Thoracic aorta (tissue), 2 donors: ENCODE results near the gene SHISA8. TPM values are rescaled to one million over a fixed set of nuclear protein-coding genes. Genes with fewer than 3 reads are reported as not detected.

Source experiments
- ATAC-seq: fragments of 150-250 bp; one replicate; pipeline ENCODE4 v1.8.0; 2017; ENCODE audit warnings: low read depth; ENCODE audit not compliant: insufficient number of reproducible peaks, low FRiP score
- DNase-seq: peaks from one replicate; pipeline ENCODE4 v3.0.0-alpha.2; 2020; ENCODE audit warnings: low spot score
- H3K27ac ChIP-seq, 2 donors: fragments of 200-600 bp; sonication (generic); 1 replicate in 1 of 2; 2 replicates in 1 of 2; pipeline ENCODE4 v1.5.1; 2016; ENCODE audit warnings: mild to moderate bottlenecking in 2 of 2, moderate library complexity in 2 of 2
- H3K27me3 ChIP-seq: fragments of 200-600 bp; sonication (generic); replicated peaks from 2 replicates; pipeline ENCODE4 v1.6.0; 2016; ENCODE audit warnings: mild to moderate bottlenecking; ENCODE audit not compliant: insufficient read depth
- H3K36me3 ChIP-seq: fragments of 200-600 bp; sonication (generic); one replicate; pipeline ENCODE4 v1.5.1; 2016
- H3K4me1 ChIP-seq, 2 donors: fragments of 200-600 bp; sonication (generic); 1 replicate in 1 of 2; 2 replicates in 1 of 2; pipeline versions ENCODE4 v1.5.1 to v1.6.0; 2016; ENCODE audit warnings: low read depth in 2 of 2, mild to moderate bottlenecking in 1 of 2; ENCODE audit not compliant: control insufficient read depth in 1 of 2
- H3K4me3 ChIP-seq: fragments of 200-600 bp; sonication (generic); 2 replicates; pipeline ENCODE4 v1.5.1; 2016; ENCODE audit warnings: mild to moderate bottlenecking
- H3K9me3 ChIP-seq: fragments of 200-600 bp; sonication (generic); 2 replicates; pipeline ENCODE4 v1.5.1; 2016
- total RNA-seq, 2 donors: library from RNA; depleted of rRNA; stranded (reverse); fragments of >200 nt; gene quantifications; one replicate each; pipeline versions ENCODE4 v1.1.0 to v1.2.3, GENCODE V29; 2016
- TF ChIP-seq, protein P1 (sequence below): fragments of 200-600 bp; sonication (generic); IDR thresholded peaks from one replicate; pipeline ENCODE4 v1.5.1; 2019; ENCODE audit warnings: antibody characterized with exemption

Gene SHISA8
- total RNA-seq: not detected

DNA sequence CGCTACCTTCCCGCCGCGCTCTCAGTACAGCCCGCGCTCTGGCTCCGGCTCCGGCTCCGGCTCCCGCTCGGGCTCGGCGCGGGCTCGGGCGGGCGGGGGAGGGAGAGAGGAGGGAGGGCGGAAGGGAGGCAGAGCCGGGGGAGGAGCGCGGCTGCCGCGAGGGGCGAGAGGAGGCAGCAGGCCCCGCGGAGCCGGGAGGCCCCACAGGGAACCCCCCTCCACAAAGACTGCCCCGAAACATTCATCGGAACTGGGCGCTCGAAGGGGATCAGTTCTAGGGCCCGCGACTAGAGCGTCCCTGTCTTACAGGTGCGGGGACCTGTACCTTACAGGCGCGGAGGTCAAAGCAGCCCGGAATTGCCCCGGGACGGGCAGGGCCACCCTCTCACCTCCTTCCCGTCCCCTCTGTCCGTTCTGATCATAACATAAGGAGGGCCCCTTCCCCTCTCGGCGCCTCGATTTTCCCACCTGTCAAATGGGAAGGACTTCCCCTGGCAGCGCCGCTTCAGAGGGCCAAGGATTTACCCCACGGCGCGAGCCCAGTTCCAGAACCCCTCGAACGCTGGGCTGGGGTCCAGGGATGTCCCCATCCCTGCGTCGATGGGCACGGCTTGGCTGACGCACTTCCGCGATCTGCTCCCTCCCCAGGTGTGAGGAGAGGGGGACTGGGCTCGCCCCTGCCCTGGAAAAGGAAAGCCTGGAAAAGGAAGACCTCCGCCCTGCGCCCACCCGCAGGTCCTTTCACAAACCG is at the start of gene SHISA8:
TSS of gene SHISA8 (minus strand) at position 40 of the 751 bp plus-strand sequence. CDS start 407 bp downstream, outside the sequence.
- H3K4me1 ChIP-seq: peaks cover 28 to 45% of the 10 kb centered on the region in 2 donors
- no peak for DNase-seq

DNA sequence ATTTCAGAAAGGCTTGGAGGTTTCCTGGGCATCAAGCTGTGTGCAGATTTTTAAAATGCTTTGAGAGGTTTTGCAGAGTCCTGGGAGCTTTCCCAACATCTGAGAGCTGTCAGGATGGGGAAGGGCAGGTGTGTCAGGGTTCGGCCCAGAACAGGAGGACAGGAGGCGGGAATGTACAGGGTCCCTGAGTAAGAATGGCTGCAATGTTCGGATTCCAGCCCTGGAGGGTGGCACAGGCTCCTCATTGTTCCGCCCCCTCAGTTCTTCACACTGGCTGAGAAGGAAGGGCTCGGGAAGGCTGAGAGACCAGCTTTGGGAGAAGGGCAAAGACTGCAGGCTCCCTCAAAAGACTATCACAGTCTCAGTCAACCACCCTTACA is 49.2 kb upstream of the SHISA8 start:
- Histone ChIP-seq H3K36me3 (no peaks in the 10 kb centered on the region), H3K4me3 (no peak overlapping the region), H3K9me3 (no peaks in the 10 kb centered on the region), H3K27me3 (no peaks in the 10 kb centered on the region), H3K4me1 (no peaks in the 10 kb centered on the region), H3K27ac (no peak overlapping the region)
- ATAC-seq (no peak), DNase-seq (no peak)
- TF ChIP-seq, protein P1, sequence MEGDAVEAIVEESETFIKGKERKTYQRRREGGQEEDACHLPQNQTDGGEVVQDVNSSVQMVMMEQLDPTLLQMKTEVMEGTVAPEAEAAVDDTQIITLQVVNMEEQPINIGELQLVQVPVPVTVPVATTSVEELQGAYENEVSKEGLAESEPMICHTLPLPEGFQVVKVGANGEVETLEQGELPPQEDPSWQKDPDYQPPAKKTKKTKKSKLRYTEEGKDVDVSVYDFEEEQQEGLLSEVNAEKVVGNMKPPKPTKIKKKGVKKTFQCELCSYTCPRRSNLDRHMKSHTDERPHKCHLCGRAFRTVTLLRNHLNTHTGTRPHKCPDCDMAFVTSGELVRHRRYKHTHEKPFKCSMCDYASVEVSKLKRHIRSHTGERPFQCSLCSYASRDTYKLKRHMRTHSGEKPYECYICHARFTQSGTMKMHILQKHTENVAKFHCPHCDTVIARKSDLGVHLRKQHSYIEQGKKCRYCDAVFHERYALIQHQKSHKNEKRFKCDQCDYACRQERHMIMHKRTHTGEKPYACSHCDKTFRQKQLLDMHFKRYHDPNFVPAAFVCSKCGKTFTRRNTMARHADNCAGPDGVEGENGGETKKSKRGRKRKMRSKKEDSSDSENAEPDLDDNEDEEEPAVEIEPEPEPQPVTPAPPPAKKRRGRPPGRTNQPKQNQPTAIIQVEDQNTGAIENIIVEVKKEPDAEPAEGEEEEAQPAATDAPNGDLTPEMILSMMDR: no peak

More for the DNA sequence above, at the start of gene SHISA8:
- Histone ChIP-seq H3K36me3 (no peaks in the 10 kb centered on the region), H3K4me3 (peak within 1 kb of the TSS; percentile 68), H3K27ac (no peak within 1 kb of the TSS), H3K27me3 (peaks cover 27% of the 10 kb centered on the region), H3K9me3 (no peaks in the 10 kb centered on the region)
- ATAC-seq: no peak
- TF ChIP-seq, protein P1: no peak

DNA sequence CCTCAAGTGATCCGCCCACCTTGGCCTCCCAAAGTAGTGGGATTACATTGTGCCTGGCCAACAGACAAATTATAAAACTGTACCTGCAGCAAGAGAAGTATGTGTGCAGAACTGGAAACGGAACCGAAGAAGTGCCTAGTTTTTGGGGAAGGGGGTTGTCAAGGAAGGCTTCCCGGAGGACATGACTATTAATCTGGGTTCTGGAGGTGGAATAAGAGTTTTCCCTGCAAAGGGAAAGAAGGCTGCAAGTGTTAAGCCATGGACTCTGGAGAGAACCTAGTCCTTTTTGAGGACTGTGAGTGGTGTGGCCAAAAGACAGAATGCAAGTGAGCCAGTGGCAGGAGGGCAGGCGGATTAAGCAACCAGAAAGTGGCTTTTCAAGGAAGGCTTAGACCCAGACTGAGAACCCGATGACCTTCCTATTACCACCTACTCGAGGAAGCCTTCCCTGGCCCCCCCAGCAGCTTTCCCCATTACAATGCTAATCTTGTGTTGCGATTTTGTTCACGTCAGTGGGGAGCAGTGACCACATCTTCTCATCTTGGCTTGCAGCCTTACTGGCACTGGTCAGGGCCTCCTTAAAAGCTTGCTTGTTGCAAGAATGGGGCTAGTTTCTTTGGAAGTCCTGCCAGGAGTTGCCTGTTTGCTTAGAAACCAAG is 48.7 kb upstream of the SHISA8 start:
- DNase-seq (no peak), ATAC-seq (no peak)
- TF ChIP-seq, protein P1: no peak
- no peak overlapping the region for H3K27ac ChIP-seq
- H3K36me3 ChIP-seq: no peaks in the 10 kb centered on the region
- no peaks in the 10 kb centered on the region for H3K4me1 ChIP-seq
- no peaks in the 10 kb centered on the region for H3K9me3 ChIP-seq
- H3K27me3 ChIP-seq: no peaks in the 10 kb centered on the region
- H3K4me3 ChIP-seq: no peak overlapping the region

DNA sequence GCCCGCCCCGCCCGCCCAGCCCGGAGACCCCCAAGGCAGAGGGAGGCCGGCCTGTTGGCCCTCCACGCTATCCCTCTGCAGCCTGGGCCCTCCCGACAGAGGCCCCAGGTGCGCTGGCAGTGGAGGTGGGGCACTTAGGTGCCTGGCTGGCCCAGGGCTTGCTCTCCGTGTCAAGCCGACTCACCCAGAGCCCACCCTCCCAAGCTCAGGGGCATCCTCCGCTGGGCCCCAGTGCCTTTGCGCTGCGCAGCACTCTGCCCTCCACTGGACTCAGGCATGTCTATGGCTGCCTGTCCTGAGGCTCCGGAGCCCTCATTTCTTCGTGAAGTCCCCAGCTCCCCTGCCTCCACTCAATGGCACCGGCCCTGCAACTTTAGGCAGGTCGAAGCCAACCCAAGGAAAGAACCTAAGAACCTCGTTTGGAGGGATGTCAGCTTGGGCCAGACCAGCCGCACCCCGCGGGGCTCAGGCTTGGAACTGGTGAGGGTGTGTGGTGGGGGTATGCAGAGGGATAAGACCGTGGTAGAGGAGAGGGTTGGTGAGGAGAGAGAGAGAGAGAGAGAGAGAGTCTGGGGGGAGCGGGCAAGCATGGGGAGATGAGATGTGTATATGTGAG is 43.2 kb upstream of the SHISA8 start:
- peaks cover 0 to 4% of the 10 kb centered on the region in 2 donors for H3K4me1 ChIP-seq
- no peak overlapping the region for H3K27ac ChIP-seq
- ATAC-seq (no peak), DNase-seq (no peak)
- TF ChIP-seq, protein P1: no peak
- peak overlapping the region; percentile 41 for H3K4me3 ChIP-seq
- no peaks in the 10 kb centered on the region for H3K9me3 ChIP-seq
- H3K27me3 ChIP-seq: no peaks in the 10 kb centered on the region
- no peaks in the 10 kb centered on the region for H3K36me3 ChIP-seq

DNA sequence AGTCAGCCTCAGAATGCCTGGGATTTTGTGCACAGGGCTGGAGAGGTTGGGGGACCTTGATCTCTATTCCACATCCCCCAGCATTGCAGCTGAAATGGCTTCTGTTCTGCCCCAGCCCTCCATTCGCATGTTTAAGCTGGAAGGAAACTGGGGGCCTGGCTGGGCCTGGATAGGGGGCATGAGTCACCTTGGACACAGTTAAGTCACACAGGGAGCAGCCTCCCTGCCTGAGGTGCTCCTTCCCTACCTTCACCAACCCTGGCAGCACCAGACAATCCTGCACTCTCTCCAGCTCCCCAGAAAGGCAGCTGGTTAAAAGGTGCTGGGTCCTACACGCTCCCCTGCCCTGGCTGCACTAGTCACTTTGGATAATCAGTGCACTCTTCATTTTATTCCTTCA is 37.8 kb upstream of the SHISA8 start:
- Histone ChIP-seq H3K27me3 (no peaks in the 10 kb centered on the region), H3K27ac (no peak overlapping the region), H3K4me1 (peaks cover 0 to 4% of the 10 kb centered on the region in 2 donors), H3K4me3 (no peak overlapping the region), H3K9me3 (no peaks in the 10 kb centered on the region), H3K36me3 (no peaks in the 10 kb centered on the region)
- DNase-seq: no peak
- TF ChIP-seq, protein P1: no peak
- no peak for ATAC-seq
